H9 (cell line): Measurements from ENCODE around the gene SCN8A. TPM values are rescaled to one million over a fixed set of nuclear protein-coding genes. Genes with fewer than 3 reads are reported as not detected.

Source experiments
- DNase-seq: peaks from one replicate; pipeline ENCODE4 v3.0.0-alpha.2; 2017
- H2AFZ ChIP-seq: one replicate; pipeline ENCODE4 v1.6.1; 2013; ENCODE audit warnings: mild to moderate bottlenecking, low read length, control low read depth, moderate library complexity
- H2AK5ac ChIP-seq: 2 replicates; pipeline ENCODE4 v1.6.1; 2013; ENCODE audit warnings: low read length, control low read depth, mixed read lengths; ENCODE audit not compliant: insufficient read length
- H2BK120ac ChIP-seq: one replicate; pipeline ENCODE4 v1.6.1; 2013; ENCODE audit warnings: low read depth, mild to moderate bottlenecking, low read length, control low read depth, inconsistent platforms; ENCODE audit not compliant: poor library complexity, severe bottlenecking
- H2BK12ac ChIP-seq: 2 replicates; pipeline ENCODE4 v1.6.1; 2013; ENCODE audit warnings: low read length, control low read depth, mixed read lengths, low read depth; ENCODE audit not compliant: insufficient read length
- H2BK15ac ChIP-seq: 2 replicates; pipeline ENCODE4 v1.6.1; 2013; ENCODE audit warnings: low read depth, low read length, control low read depth
- H2BK20ac ChIP-seq: one replicate; pipeline ENCODE4 v1.6.1; 2013; ENCODE audit warnings: low read depth, mild to moderate bottlenecking, low read length, control low read depth, inconsistent platforms; ENCODE audit not compliant: poor library complexity, severe bottlenecking
- H2BK5ac ChIP-seq: 2 replicates; pipeline ENCODE4 v1.6.1; 2013; ENCODE audit warnings: low read length, control low read depth, mixed read lengths; ENCODE audit not compliant: insufficient read length
- H3K14ac ChIP-seq: 2 replicates; pipeline ENCODE4 v1.6.1; 2013; ENCODE audit warnings: low read length, control low read depth; ENCODE audit not compliant: insufficient read depth
- H3K18ac ChIP-seq: 2 replicates; pipeline ENCODE4 v1.6.1; 2013; ENCODE audit warnings: low read depth, mild to moderate bottlenecking, mixed read lengths, low read length, control low read depth; ENCODE audit not compliant: insufficient read length
- H3K23ac ChIP-seq: 2 replicates; pipeline ENCODE4 v1.6.1; 2013; ENCODE audit warnings: low read length, control low read depth, mixed read lengths, low read depth; ENCODE audit not compliant: insufficient read length
- H3K23me2 ChIP-seq: 2 replicates; pipeline ENCODE4 v1.6.1; 2013; ENCODE audit warnings: low read depth, mild to moderate bottlenecking, mixed read lengths, low read length, control low read depth; ENCODE audit not compliant: insufficient read length, poor library complexity, severe bottlenecking
- H3K27ac ChIP-seq: 2 replicates; pipeline ENCODE4 v1.5.1; 2013; ENCODE audit warnings: low read length, control low read depth, mixed read lengths, low read depth; ENCODE audit not compliant: insufficient read length
- H3K27me3 ChIP-seq: 2 replicates; pipeline ENCODE4 v1.6.1; 2013; ENCODE audit warnings: low read length, control low read depth, inconsistent platforms; ENCODE audit not compliant: insufficient read depth
- H3K4ac ChIP-seq: 2 replicates; pipeline ENCODE4 v1.6.1; 2013; ENCODE audit warnings: low read depth, mild to moderate bottlenecking, control low read depth, inconsistent platforms, low read length, moderate library complexity
- H3K4me1 ChIP-seq: 2 replicates; pipeline ENCODE4 v1.6.1; 2013; ENCODE audit warnings: low read length, control low read depth, inconsistent platforms; ENCODE audit not compliant: insufficient read depth
- H3K4me2 ChIP-seq: 2 replicates; pipeline ENCODE4 v1.6.1; 2013; ENCODE audit warnings: low read length, control low read depth, mixed read lengths; ENCODE audit not compliant: insufficient read length, insufficient read depth
- H3K56ac ChIP-seq: 2 replicates; pipeline ENCODE4 v1.6.1; 2013; ENCODE audit warnings: low read depth, mild to moderate bottlenecking, mixed read lengths, low read length, control low read depth; ENCODE audit not compliant: insufficient read length
- H3K79me1 ChIP-seq: 2 replicates; pipeline ENCODE4 v1.6.1; 2013; ENCODE audit warnings: low read depth, mild to moderate bottlenecking, moderate library complexity, low read length, control low read depth, inconsistent platforms; ENCODE audit not compliant: insufficient read depth, poor library complexity, severe bottlenecking
- H3K79me2 ChIP-seq: 2 replicates; pipeline ENCODE4 v1.6.1; 2013; ENCODE audit warnings: low read length, control low read depth, inconsistent platforms; ENCODE audit not compliant: insufficient read depth
- H3K9ac ChIP-seq: 2 replicates; pipeline ENCODE4 v1.6.1; 2013; ENCODE audit warnings: low read length, control low read depth, mixed read lengths; ENCODE audit not compliant: insufficient read length; ENCODE audit errors: extremely low read depth
- H3K9me3 ChIP-seq: one replicate; pipeline ENCODE4 v1.6.1; 2013; ENCODE audit warnings: low read depth, low read length, inconsistent platforms; ENCODE audit not compliant: control insufficient read depth
- H3T11ph ChIP-seq: one replicate; pipeline ENCODE4 v1.6.1; 2013; ENCODE audit warnings: mild to moderate bottlenecking, low read length, control low read depth, inconsistent platforms
- H4K20me1 ChIP-seq: one replicate; pipeline ENCODE4 v1.6.1; 2013; ENCODE audit not compliant: control insufficient read depth, insufficient read length, insufficient read depth
- H4K5ac ChIP-seq: 2 replicates; pipeline ENCODE4 v1.6.1; 2013; ENCODE audit warnings: low read depth, mild to moderate bottlenecking, mixed read lengths, low read length, control low read depth; ENCODE audit not compliant: insufficient read length
- H4K8ac ChIP-seq: replicated peaks from 2 replicates; pipeline ENCODE4 v1.6.1; 2013; ENCODE audit warnings: low read length, control low read depth, mixed read lengths, low read depth; ENCODE audit not compliant: insufficient read length
- H4K91ac ChIP-seq: 2 replicates; pipeline ENCODE4 v1.6.1; 2013; ENCODE audit warnings: low read depth, mild to moderate bottlenecking, moderate library complexity, mixed read lengths, low read length, control low read depth; ENCODE audit not compliant: insufficient read length
- H3K27ac Mint-ChIP-seq, 3 experiments: 2 replicates in 2 of 3; 3 replicates in 1 of 3; pipeline ENCODE4 v1.8.0; 2020 to 2021; ENCODE audit warnings: mixed read lengths in 3 of 3, mild to moderate bottlenecking in 1 of 3, moderate library complexity in 1 of 3
- H3K27me3 Mint-ChIP-seq: 2 replicates; pipeline ENCODE4 v1.8.0; 2021; ENCODE audit warnings: low read depth, mild to moderate bottlenecking, moderate library complexity, mixed read lengths
- H3K36me3 Mint-ChIP-seq, 3 experiments: 2 replicates in 2 of 3; 3 replicates in 1 of 3; pipeline ENCODE4 v1.8.0; 2020 to 2021; ENCODE audit warnings: low read depth in 3 of 3, mixed read lengths in 3 of 3; ENCODE audit not compliant: insufficient read depth in 1 of 3
- H3K4me1 Mint-ChIP-seq, 2 experiments: 2 replicates each; pipeline ENCODE4 v1.8.0; 2020; ENCODE audit warnings: mixed read lengths in 2 of 2
- H3K4me3 Mint-ChIP-seq, 2 experiments: 2 replicates in 1 of 2; 3 replicates in 1 of 2; pipeline ENCODE4 v1.8.0; 2020 to 2021; ENCODE audit warnings: mild to moderate bottlenecking in 2 of 2, mixed read lengths in 2 of 2, moderate library complexity in 1 of 2
- H3K9me3 Mint-ChIP-seq, 2 experiments: 2 replicates in 1 of 2; 3 replicates in 1 of 2; pipeline ENCODE4 v1.8.0; 2020; ENCODE audit warnings: mild to moderate bottlenecking in 2 of 2, mixed read lengths in 2 of 2, moderate library complexity in 1 of 2
- CTCF ChIP-seq: fragments of 200-600 bp; sonication (generic); conservative IDR thresholded peaks from 3 replicates; pipeline ENCODE4 v1.8.0; 2021; ENCODE audit warnings: antibody characterized with exemption, mild to moderate bottlenecking
- WGBS: extraction: QIAGEN DNeasy Blood & Tissue Kit; methylation state at CpG from one replicate; pipeline ENCODE4 v1.1.7; 2013; ENCODE audit warnings: missing lambda C conversion rate, low lambda C conversion rate, mixed read lengths; ENCODE audit not compliant: insufficient read length; ENCODE audit errors: extremely low coverage; 5-methylcytosine and 5-hydroxymethylcytosine counted together
- total RNA-seq: library from RNA; stranded (reverse); gene quantifications from 2 replicates; pipeline ENCODE4 v1.2.1, GENCODE V29; 2021

The SCN8A gene
- total RNA-seq, 1 experiment from 2014 or later = 15.2 TPM

GRCh38 chr12:51726931-51727330 is 135.9 kb downstream of the SCN8A start:
- no CpG with 5 or more reads among the region's 2 CpGs for WGBS
- Histone ChIP-seq H3K27ac (no peak overlapping the region), H3K4me1 (no peaks in the 10 kb centered on the region), H2BK20ac (no peak overlapping the region), H3K23me2 (no peaks in the 10 kb centered on the region), H2BK15ac (no peak overlapping the region), H3T11ph (no peak overlapping the region), H2BK12ac (no peak overlapping the region), H3K23ac (no peak overlapping the region), H3K18ac (no peak overlapping the region), H2AK5ac (no peak overlapping the region), H3K4me2 (no peak overlapping the region), H4K5ac (no peak overlapping the region), H2AFZ (no peak overlapping the region), H3K27me3 (no peaks in the 10 kb centered on the region), H2BK5ac (no peak overlapping the region), H3K14ac (no peak overlapping the region), H3K9me3 (no peaks in the 10 kb centered on the region), H3K4ac (no peak overlapping the region), H3K9ac (no peak overlapping the region), H3K56ac (no peak overlapping the region), H2BK120ac (no peak overlapping the region), H4K8ac (no peak overlapping the region), H3K79me1 (no peaks in the 10 kb centered on the region), H3K79me2 (no peaks in the 10 kb centered on the region), H4K20me1 (no peaks in the 10 kb centered on the region), H4K91ac (no peak overlapping the region)
- Mint-ChIP-seq H3K27ac (no peak overlapping the region; a peak in 1 of 7 replicates), H3K36me3 (peaks cover 17 to 23% (median 17%) of the 10 kb centered on the region in 3 experiments; a peak in 6 of 7 replicates), H3K4me3 (no peak overlapping the region), H3K9me3 (peaks cover 3% of the 10 kb centered on the region in 2 experiments; a peak in 2 of 5 replicates), H3K27me3 (no peaks in the 10 kb centered on the region), H3K4me1 (peaks cover 0 to 3% of the 10 kb centered on the region in 2 experiments; a peak in 1 of 4 replicates)
- DNase-seq = no peak
- TF ChIP-seq CTCF = no peak
